Fibroblast of pulmonary artery (primary cell): ENCODE results near the gene NUDT16.

Experiments used
- DNase-seq: peaks from one replicate; pipeline ENCODE4 v3.0.0-alpha.2; 2010; ENCODE audit warnings: low read depth
- H3K4me3 ChIP-seq: replicated peaks from 2 replicates; pipeline ENCODE4 v1.5.1; 2011; ENCODE audit warnings: low read depth, mild to moderate bottlenecking, control low read depth, low read length, moderate library complexity
- CTCF ChIP-seq: IDR thresholded peaks from 2 replicates; pipeline ENCODE4 v1.5.1; 2011; ENCODE audit warnings: mild to moderate bottlenecking, control low read depth, low read length, inconsistent platforms; ENCODE audit errors: missing control alignments

NUDT16 gene

GRCh38 chr3:131396170-131396569 is 14.6 kb downstream of the NUDT16 start:
- TF ChIP-seq CTCF, result no peak
- no peak overlapping the region for H3K4me3 ChIP-seq
- no peak for DNase-seq

- DNase-seq, result no peak
- no peak for TF ChIP-seq CTCF
- H3K4me3 ChIP-seq, result no peak overlapping the region
Observed at GRCh38 chr3:131397889-131398288, 16.3 kb downstream of the NUDT16 start.

GRCh38 chr3:131401978-131402377 is 20.4 kb downstream of the NUDT16 start:
- no peak overlapping the region for H3K4me3 ChIP-seq
- no peak for TF ChIP-seq CTCF
- DNase-seq, result no peak

- H3K4me3 ChIP-seq, result no peak overlapping the region
- no peak for TF ChIP-seq CTCF
- peak; percentile 31 for DNase-seq
Observed at GRCh38 chr3:131402391-131403039, 20.9 kb downstream of the NUDT16 start.

- no peak overlapping the region for H3K4me3 ChIP-seq
- no peak for DNase-seq
- TF ChIP-seq CTCF, result no peak
Observed at GRCh38 chr3:131403216-131403895, 21.8 kb downstream of the NUDT16 start.

GRCh38 chr3:131405411-131405810 is 23.8 kb downstream of the NUDT16 start:
- no peak overlapping the region for H3K4me3 ChIP-seq
- TF ChIP-seq CTCF, result no peak
- no peak for DNase-seq

- TF ChIP-seq CTCF, result no peak
Observed at GRCh38 chr3:131406274-131406673, 24.7 kb downstream of the NUDT16 start.

More at GRCh38 chr3:131406274-131406673, 24.7 kb downstream of the NUDT16 start:
- DNase-seq, result no peak
- no peak overlapping the region for H3K4me3 ChIP-seq
